HEK293T (cell line): ENCODE data around the gene TCFL5.

ENCODE experiments used
- ARNT ChIP-seq: fragments of 450-650 bp; IDR thresholded peaks from 2 replicates; pipeline ENCODE4 v1.6.1; 2017; ENCODE audit warnings: mild to moderate bottlenecking
- ELF4 ChIP-seq: fragments of 450-650 bp; IDR thresholded peaks from 2 replicates; pipeline ENCODE4 v1.6.1; 2017; ENCODE audit warnings: antibody characterized with exemption
- FOXA1 ChIP-seq: fragments of 450-650 bp; IDR thresholded peaks from 2 replicates; pipeline ENCODE4 v1.6.1; 2016; ENCODE audit warnings: mild to moderate bottlenecking
- SP1 ChIP-seq: fragments of 450-650 bp; IDR thresholded peaks from 2 replicates; pipeline ENCODE4 v1.6.1; 2017
- SUZ12 ChIP-seq: fragments of 450-650 bp; IDR thresholded peaks from 2 replicates; pipeline ENCODE4 v1.6.1; 2016; ENCODE audit warnings: mild to moderate bottlenecking

- TF ChIP-seq SP1: no peak
- no peak for TF ChIP-seq FOXA1
- TF ChIP-seq SUZ12: no peak
- TF ChIP-seq ARNT: no peak
- TF ChIP-seq ELF4: no peak
Observed at GRCh38 chr20:62845416-62846160, 16.0 kb downstream of the TCFL5 start.
